Measurements from ENCODE around the gene LTBP3.
"Not testable (repeated sequence)": the region's sequence is repeated elsewhere in the genome, so short reads cannot be mapped to it uniquely, and the experiment has no call there.

Gene LTBP3

DNA sequence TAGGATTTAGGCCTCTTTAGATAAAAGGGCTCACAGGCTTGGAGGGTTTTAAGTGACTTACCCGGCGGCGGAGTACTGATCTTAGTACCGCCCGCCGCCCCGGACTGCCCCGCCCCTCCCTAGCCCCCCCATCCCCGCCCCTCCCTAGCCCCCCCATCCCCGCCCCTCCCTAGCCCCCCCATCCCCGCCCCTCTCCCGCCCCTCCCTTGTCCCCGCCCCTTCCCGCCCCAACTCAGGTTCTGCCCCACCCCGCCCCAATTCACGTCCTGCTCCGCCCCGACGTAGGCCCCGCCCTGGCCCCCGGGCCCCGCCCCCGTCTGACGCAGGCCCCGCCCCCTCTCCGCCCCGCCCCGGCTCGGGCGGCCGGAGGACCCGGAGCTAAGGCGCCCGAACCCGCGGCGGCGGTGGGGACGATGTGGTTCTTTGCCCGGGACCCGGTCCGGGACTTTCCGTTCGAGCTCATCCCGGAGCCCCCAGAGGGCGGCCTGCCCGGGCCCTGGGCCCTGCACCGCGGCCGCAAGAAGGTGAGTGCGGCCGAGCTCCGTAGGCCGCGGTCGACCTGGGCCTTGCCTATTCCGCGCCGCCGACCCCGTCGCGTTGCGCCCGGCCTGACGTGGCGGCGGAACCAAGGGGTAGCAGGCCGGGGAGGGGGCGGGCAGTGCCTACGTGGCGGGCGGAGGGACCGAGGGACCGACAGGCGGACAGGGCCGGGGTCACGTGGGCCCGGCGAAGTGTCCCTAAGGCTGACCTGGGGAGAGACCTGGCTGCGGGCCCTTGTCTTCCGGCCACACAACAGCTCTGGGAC lies 33.2 kb downstream of the LTBP3 start, which contains the start of gene SCYL1:
TSS of gene SCYL1 (plus strand) at position 343 of the 805 bp plus-strand sequence. CDS start at position 414, 71 bp downstream.
- TF ChIP-seq CTCF (IDR thresholded peaks at IDR 0.05; ENCODE audit: low read depth, low read length) (no peak), POLR2A (IDR thresholded peaks at IDR 0.05; ENCODE audit: extremely low read depth, insufficient read length) (peak; percentile 69), MAX (IDR thresholded peaks at IDR 0.05; ENCODE audit: low read depth, low read length) (no peak), MYC (IDR thresholded peaks at IDR 0.05; ENCODE audit: low read depth, low read length) (no peak)
- H3K4me3 ChIP-seq (ENCODE audit: low read depth, low read length) = peak within 1 kb of the TSS; percentile 78
- DNase-seq (ENCODE audit: low read depth) = peak; percentile 79

GRCh38 chr11:65524014-65524740 lies 34.0 kb downstream of the LTBP3 start:
- no peak for DNase-seq (ENCODE audit: low read depth)
- no peak for TF ChIP-seq POLR2A (IDR thresholded peaks at IDR 0.05; ENCODE audit: extremely low read depth, insufficient read length)
- TF ChIP-seq CTCF (IDR thresholded peaks at IDR 0.05; ENCODE audit: low read depth, low read length) = no peak
- TF ChIP-seq MYC (IDR thresholded peaks at IDR 0.05; ENCODE audit: low read depth, low read length) = no peak
- no peak for TF ChIP-seq MAX (IDR thresholded peaks at IDR 0.05; ENCODE audit: low read depth, low read length)
- H3K4me3 ChIP-seq (ENCODE audit: low read depth, low read length) = peak overlapping the region; percentile 44

DNA sequence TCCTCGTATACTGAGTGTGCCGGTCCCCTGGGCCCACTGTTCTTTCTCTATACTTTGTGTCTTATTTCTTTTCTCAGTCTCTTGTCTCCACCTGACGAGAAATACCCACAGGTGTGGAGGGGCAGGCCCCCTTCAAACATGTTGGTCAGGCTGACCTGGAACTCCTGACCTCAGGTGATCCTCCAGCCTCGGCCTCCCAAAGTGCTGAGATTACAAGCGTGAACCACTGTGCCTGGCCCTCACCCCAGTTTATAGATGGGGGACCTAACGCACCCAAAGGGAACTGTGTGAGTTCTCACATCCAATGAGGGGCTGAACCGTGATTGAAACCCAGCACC lies 34.6 kb downstream of the LTBP3 start:
- not testable (repeated sequence) for DNase-seq (ENCODE audit: low read depth); H3K4me3 ChIP-seq (ENCODE audit: low read depth, low read length)

DNA sequence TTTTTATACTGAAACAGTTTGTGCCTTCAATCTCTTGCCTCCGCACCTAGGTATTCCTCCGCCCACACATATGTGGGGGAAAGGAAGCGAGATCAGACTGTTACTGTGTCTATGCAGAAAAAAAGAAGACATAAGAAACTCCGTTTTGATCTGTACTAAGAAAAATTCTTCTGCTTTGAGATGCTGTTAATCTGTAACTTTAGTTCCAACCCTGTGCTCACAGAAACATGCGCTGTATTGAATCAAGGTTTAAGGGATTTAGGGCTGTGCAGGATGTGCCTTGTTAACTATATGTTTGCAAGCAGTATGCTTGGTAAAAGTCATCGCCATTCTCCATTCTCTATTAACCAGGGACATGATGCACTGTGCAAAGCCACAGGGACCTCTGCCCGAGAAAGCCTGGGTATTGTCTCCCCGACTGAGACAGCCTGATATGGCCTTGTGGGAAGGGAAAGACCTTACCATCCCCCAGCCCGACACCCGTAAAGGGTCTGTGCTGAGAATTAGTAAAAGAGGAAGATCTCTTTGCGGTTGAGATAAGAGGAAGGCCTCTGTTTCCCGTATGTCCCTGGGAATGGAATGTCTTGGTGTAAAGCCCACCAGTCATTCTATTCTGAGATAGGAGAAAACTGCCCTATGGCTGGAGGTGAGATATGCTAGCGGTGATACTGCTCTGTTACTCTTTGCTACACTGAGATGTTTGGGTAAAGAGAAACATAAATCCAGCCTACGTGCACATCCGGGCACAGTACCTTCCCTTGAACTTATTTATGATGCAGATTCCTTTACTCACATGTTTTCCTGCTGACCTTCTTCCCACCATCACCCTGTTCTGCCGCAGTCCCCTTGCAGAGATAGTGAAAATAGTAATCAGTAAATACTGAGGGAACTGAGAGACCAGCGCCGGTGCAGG lies 35.2 kb downstream of the LTBP3 start:
- peak; percentile 16; the same call in 1 of the 2 replicates for TF ChIP-seq MAX (IDR thresholded peaks at IDR 0.05; ENCODE audit: low read depth, low read length)
- DNase-seq (ENCODE audit: low read depth) = peak; percentile 85
- not testable (repeated sequence) for H3K4me3 ChIP-seq (ENCODE audit: low read depth, low read length)

DNA sequence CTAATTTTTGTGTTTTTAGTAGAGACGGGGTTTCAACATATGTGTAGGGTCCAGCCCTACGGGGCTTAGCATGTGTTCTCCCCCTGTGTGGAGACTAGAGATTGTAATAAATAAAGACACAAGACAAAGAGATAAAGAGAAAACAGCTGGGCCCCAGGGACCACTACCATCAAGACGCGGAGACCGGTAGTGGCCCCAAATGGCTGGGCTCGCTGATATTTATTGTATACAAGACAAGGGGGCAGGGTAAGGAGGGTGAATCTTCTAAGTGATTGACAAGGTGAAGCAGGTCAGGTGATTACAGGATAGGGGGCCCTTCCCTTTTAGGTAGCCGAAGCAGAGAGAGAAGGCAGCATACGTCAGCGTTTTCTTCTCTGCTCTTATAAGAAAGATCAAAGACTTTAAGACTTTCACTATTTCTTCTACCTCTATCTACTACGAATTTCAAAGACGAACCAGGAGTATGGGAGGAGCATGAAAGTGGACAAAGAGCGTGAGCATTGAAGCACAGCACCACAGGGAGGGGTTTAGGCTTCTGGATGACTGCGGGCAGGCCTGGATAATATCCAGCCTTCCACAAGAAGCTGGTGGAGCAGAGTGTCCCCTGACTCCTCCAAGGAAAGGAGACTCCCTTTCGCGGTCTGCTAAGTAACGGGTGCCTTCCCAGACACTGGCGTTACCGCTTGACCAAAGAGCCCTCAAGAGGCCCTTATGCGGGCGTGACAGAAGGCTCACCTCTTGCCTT lies 36.2 kb downstream of the LTBP3 start:
- not testable (repeated sequence) for DNase-seq (ENCODE audit: low read depth); H3K4me3 ChIP-seq (ENCODE audit: low read depth, low read length)

DNA sequence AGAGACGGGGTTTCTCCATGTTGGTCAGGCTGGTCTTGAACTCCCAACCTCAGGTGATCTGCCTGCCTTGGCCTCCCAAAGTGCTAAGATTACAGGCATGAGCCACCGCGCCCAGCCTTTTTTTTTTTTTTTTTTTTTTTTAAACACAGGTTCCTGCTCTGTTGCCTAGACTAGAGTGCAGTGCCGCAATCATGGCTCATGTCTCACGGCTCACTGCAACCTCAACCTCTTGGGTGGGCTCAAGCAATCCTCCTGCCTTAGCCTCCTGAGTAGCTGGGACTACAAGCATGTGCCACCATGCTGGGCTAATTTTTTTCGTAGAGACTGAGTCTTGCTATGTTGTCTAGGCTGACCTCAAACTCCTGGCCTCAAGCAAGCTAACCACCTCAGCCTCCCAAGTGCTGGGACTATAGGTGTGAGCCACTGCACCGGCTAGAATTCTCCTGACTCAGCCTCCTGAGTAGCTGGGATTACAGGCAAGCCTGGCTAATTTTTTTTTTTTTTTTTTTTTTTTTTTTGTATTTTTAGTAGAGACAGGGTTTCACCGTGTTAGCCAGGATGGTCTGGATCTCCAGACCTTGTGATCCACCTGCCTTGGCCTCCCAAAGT lies 39.1 kb downstream of the LTBP3 start:
- not testable (repeated sequence) for H3K4me3 ChIP-seq (ENCODE audit: low read depth, low read length); DNase-seq (ENCODE audit: low read depth)

DNA sequence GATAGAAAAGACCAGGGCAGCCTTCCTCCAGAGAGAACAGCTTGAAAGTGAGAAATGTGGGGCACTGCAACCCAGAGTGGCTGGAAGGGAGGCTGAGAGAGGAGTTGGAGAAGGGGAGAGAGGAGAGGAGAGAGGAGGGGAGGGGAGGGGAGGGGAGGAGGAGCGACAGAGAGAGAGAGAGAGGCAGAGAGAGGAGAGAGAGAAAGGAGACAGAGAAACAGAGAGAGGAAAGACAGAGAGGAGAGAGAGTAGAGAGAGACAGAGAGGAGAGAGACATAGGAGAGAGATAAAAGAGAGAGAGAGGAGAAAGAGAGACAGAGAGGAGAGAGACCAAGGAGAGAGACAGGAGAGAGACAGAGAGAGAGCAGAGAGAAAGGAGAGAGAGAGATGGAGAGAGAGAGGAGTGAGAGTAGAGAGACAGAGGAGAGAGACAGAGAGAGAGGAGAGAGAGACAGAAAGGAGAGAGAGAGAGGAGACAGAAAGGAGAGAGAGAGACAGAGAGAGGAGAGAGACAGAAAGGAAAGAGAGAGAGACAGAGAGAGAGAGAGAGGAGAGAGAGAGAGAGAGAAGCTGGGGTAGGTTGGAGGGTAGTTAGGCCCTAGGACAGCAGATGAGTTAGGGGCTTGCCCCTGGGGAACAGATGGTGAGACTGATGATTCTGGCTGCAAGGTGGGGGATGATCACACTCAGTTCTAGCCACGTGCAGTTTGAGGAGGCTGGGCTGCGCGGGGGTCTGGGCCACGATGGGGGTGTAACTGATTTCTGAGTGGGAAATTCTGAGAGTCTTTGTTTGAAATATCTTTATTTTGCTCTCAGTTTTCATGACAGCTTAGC lies 41.8 kb downstream of the LTBP3 start:
- TF ChIP-seq MYC (IDR thresholded peaks at IDR 0.05; ENCODE audit: low read depth, low read length) (no peak), MAX (IDR thresholded peaks at IDR 0.05; ENCODE audit: low read depth, low read length) (no peak), POLR2A (IDR thresholded peaks at IDR 0.05; ENCODE audit: extremely low read depth, insufficient read length) (no peak), CTCF (IDR thresholded peaks at IDR 0.05; ENCODE audit: low read depth, low read length) (no peak)
- peak; percentile 9 for DNase-seq (ENCODE audit: low read depth)
- H3K4me3 ChIP-seq (ENCODE audit: low read depth, low read length) = no peak overlapping the region

DNA sequence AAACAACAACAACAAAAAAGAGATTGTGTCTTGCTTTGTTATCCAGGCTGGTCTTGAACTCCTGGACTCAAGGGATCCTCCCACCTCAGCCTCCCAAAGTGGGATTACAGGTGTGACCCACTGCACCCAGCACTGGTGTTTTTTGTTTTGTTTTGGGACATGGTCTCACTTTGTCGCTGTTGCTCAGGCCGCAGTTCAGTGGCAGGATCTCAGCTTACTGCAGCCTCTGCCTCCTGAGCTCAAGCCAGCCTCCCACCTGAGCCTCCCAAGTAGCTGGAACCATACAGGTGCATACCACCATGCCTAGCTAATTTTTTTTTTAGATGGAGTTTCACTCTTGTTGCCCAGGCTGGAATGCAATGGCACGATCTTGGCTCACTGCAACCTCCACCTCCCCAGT lies 45.8 kb downstream of the LTBP3 start:
- DNase-seq (ENCODE audit: low read depth) = not testable (repeated sequence)

More for the DNA sequence above, 45.8 kb downstream of the LTBP3 start:
- not testable (repeated sequence) for H3K4me3 ChIP-seq (ENCODE audit: low read depth, low read length)
